Measurements from ENCODE around the gene MROH9.
A peak's percentile ranks its signal among the peaks of the same experiment; 100 is the strongest.

Gene MROH9

GRCh38 chr1:170967042-170967910 is 31.9 kb downstream of the MROH9 start:
- DNase-seq = peak; percentile 6

- DNase-seq = no peak
Measured at GRCh38 chr1:170970256-170970655, 34.9 kb downstream of the MROH9 start.

- DNase-seq = no peak
Measured at GRCh38 chr1:170978371-170978910, 43.1 kb downstream of the MROH9 start.

- DNase-seq = no peak
Measured at GRCh38 chr1:170985406-170985805, 50.1 kb downstream of the MROH9 start.

GRCh38 chr1:170986901-170987300 is 51.6 kb downstream of the MROH9 start:
- DNase-seq = no peak

- no peak for DNase-seq
Measured at GRCh38 chr1:170987424-170987823, 52.1 kb downstream of the MROH9 start.

- DNase-seq = no peak
Measured at GRCh38 chr1:170993151-170993550, 57.8 kb downstream of the MROH9 start.

- no peak for DNase-seq
Measured at GRCh38 chr1:170993717-170994116, 58.4 kb downstream of the MROH9 start.

GRCh38 chr1:171014880-171015279 is 79.5 kb downstream of the MROH9 start:
- no peak for DNase-seq

- DNase-seq = no peak
Measured at GRCh38 chr1:171017426-171017825, 82.1 kb downstream of the MROH9 start.

- no peak for DNase-seq
Measured at GRCh38 chr1:171019971-171020370, 84.6 kb downstream of the MROH9 start.

GRCh38 chr1:171032822-171033702 is 97.7 kb downstream of the MROH9 start:
- DNase-seq = no peak

GRCh38 chr1:171037626-171038025 is 102.3 kb downstream of the MROH9 start:
- no peak for DNase-seq

GRCh38 chr1:171038284-171038683 is 103.0 kb downstream of the MROH9 start:
- no peak for DNase-seq

GRCh38 chr1:171048014-171048413 is 112.7 kb downstream of the MROH9 start:
- DNase-seq = no peak

GRCh38 chr1:171052977-171053376 is 117.6 kb downstream of the MROH9 start:
- DNase-seq = no peak

GRCh38 chr1:171055966-171056643 is 120.8 kb downstream of the MROH9 start:
- DNase-seq = no peak

- no peak for DNase-seq
Measured at GRCh38 chr1:171061425-171062143, 126.2 kb downstream of the MROH9 start.

- DNase-seq = no peak
Measured at GRCh38 chr1:171062902-171063301, 127.6 kb downstream of the MROH9 start.

GRCh38 chr1:171075041-171075440 is 139.7 kb downstream of the MROH9 start:
- no peak for DNase-seq

GRCh38 chr1:171081314-171081753 is 146.0 kb downstream of the MROH9 start:
- peak; percentile 8 for DNase-seq

GRCh38 chr1:171081763-171082201 is 146.4 kb downstream of the MROH9 start:
- no peak for DNase-seq
